Uterus (tissue), 2 donors: Measurements from ENCODE around the gene VPS26C.

Experiments used
- CTCF ChIP-seq, 4 experiments: fragments of 200-600 bp in 2 of 4; fragments of 450-650 bp in 2 of 4; sonication (generic) in 2 of 4; IDR thresholded peaks; one replicate each; pipeline ENCODE4 v1.5.1; 2016 to 2019; ENCODE audit warnings: antibody characterized with exemption in 4 of 4, mild to moderate bottlenecking in 2 of 4, moderate library complexity in 1 of 4
- POLR2A ChIP-seq, 2 donors: fragments of 450-650 bp; IDR thresholded peaks; one replicate each; pipeline ENCODE4 v1.6.1; 2016; ENCODE audit warnings: antibody characterized with exemption in 2 of 2, mild to moderate bottlenecking in 1 of 2, moderate library complexity in 1 of 2

DNA sequence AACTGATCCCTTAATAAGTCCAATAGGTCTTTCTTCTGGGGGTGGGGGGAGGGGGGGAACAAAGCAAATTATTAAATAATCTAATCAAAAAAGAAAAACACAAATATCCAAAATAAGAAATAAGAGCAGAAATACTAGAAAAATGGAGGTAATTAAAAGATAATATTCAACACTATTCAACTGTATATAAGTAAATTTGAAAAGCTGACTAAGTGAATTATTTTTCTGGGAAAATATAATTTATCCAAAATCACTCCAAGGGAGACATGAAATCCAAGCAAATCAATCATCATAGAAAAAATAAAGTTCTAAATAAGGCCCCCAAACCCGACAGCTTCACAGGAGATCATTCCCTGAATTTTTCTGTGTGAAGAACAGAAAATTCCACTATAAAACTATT is 18.8 kb downstream of the VPS26C start:
- TF ChIP-seq CTCF (IDR thresholded peaks at IDR 0.05) (no peak), POLR2A (IDR thresholded peaks at IDR 0.05) (no peak)
